Measurements from ENCODE around the gene RREB1. TPM values are rescaled to one million over a fixed set of nuclear protein-coding genes. Genes with fewer than 3 reads are reported as not detected.

Gene RREB1
- total RNA-seq, 6 experiments from 2014 or later = 17.5 to 23.5 (median 20.1) TPM

GRCh38 chr6:7249946-7250643 is 142.3 kb downstream of the RREB1 start:
- H3K9me3 Mint-ChIP-seq = peaks cover under 1% of the 10 kb centered on the region; the same call in 1 of the 2 replicates

DNA sequence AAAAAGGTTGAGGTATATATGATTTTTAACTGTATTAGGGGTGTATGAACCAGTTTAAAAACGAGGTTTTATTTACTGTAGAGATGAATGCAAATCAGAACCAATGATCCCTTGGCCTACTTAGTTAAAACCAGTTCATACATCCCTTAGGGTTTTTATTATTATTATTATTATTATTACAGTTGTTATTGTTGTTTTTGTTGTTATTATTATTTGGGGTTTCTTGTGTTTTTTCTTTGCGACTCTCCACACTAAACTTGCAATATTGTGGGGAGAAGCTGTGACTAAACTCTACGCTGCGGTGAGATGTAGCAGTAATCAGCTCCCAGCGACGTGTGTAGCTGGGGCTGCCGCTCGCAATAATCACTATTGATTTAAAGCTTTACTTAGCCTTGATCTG is 143.1 kb downstream of the RREB1 start:
- Mint-ChIP-seq H3K27ac (peak overlapping the region; percentile 42; the same call in 1 of the 2 replicates), H3K27me3 (ENCODE audit: insufficient read depth) (peaks cover 6% of the 10 kb centered on the region; the same call in 1 of the 2 replicates), H3K4me3 (no peak overlapping the region), H3K4me1 (ENCODE audit: low read depth) (peaks cover 29% of the 10 kb centered on the region), H3K36me3 (ENCODE audit: low read depth) (peaks cover 8% of the 10 kb centered on the region; the same call in 1 of the 2 replicates), H3K9me3 (peaks cover 8% of the 10 kb centered on the region; the same call in 1 of the 2 replicates)
- DNase-seq = no peak
- TF ChIP-seq CTCF (IDR thresholded peaks at IDR 0.05) = no peak

More at GRCh38 chr6:7249946-7250643, 142.3 kb downstream of the RREB1 start:
- no peak for TF ChIP-seq CTCF (IDR thresholded peaks at IDR 0.05)
- H3K27ac Mint-ChIP-seq = peak overlapping the region; percentile 59
- peaks cover 29% of the 10 kb centered on the region for H3K4me1 Mint-ChIP-seq (ENCODE audit: low read depth)
- no peak overlapping the region for H3K4me3 Mint-ChIP-seq
- peak; percentile 67 for DNase-seq
- H3K27me3 Mint-ChIP-seq (ENCODE audit: insufficient read depth) = peaks cover 6% of the 10 kb centered on the region; the same call in 1 of the 2 replicates
- H3K36me3 Mint-ChIP-seq (ENCODE audit: low read depth) = peaks cover 8% of the 10 kb centered on the region; the same call in 1 of the 2 replicates

DNA sequence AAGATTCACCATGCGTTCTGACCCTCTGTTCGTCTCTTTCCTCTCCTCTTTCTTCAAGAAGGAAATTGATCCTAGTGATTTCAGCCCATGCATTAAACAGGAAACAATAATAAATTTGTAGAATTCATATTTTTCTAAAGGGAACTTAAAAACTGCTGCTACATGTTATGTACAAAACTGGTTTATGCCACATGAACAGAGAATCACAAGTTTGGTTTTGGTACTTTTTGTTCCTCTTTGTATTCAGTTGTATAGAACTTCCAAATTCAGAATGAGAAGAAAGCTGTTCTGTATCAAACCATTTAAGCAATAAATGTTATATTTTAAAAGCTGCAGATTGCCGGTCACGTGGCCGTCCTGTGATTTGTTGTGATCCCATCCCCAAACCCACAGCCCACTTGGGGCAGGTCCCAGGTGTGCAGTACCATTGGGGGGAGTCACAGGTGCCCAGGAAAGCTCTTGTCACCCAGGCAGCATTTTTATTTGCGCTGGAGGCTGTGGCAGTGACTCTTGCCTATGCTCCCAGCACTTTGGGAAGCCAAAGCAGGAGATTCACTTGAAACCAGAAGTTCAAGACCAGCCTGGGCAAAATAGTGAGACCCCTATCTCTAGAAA is 144.0 kb downstream of the RREB1 start:
- Mint-ChIP-seq H3K9me3 (peaks cover 17% of the 10 kb centered on the region), H3K27me3 (ENCODE audit: insufficient read depth) (peaks cover 11% of the 10 kb centered on the region), H3K4me1 (ENCODE audit: low read depth) (peaks cover 29% of the 10 kb centered on the region), H3K4me3 (no peak overlapping the region), H3K36me3 (ENCODE audit: low read depth) (peaks cover 8% of the 10 kb centered on the region; the same call in 1 of the 2 replicates), H3K27ac (no peak overlapping the region)
- DNase-seq = no peak
- no peak for TF ChIP-seq CTCF (IDR thresholded peaks at IDR 0.05)

DNA sequence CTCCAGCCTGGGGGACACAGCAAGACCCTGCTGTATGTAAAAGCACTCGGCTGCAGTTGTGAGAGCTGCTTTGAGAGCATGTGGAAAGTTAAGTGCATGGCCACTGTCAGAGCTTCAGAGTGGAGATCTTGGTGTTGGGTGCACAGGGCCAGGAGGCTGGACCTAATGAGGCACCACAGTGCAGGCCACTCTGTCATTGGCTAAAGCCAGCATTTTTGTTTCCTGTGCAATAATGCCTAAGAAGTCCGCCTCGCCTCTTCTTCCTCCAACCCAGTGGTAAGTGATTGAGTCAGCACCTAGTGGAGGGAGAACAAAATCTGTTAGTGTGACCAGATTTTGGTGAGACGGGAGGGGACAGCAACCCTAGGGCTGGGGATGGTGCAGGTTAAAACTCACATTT is 144.6 kb downstream of the RREB1 start:
- Mint-ChIP-seq H3K4me1 (ENCODE audit: low read depth) (peaks cover 29% of the 10 kb centered on the region), H3K27ac (no peak overlapping the region), H3K9me3 (peaks cover 20% of the 10 kb centered on the region), H3K27me3 (ENCODE audit: insufficient read depth) (peaks cover 11% of the 10 kb centered on the region), H3K4me3 (no peak overlapping the region), H3K36me3 (ENCODE audit: low read depth) (peaks cover 8% of the 10 kb centered on the region; the same call in 1 of the 2 replicates)
- DNase-seq = no peak
- TF ChIP-seq CTCF (IDR thresholded peaks at IDR 0.05) = no peak

- no peak overlapping the region for H3K27ac Mint-ChIP-seq
- peaks cover 11% of the 10 kb centered on the region for H3K27me3 Mint-ChIP-seq (ENCODE audit: insufficient read depth)
- H3K4me1 Mint-ChIP-seq (ENCODE audit: low read depth) = peaks cover 10% of the 10 kb centered on the region; the same call in 1 of the 2 replicates
- no peak for TF ChIP-seq CTCF (IDR thresholded peaks at IDR 0.05)
- DNase-seq = no peak
- no peak overlapping the region for H3K4me3 Mint-ChIP-seq
- H3K36me3 Mint-ChIP-seq (ENCODE audit: low read depth) = no peaks in the 10 kb centered on the region
- H3K9me3 Mint-ChIP-seq = peaks cover 20% of the 10 kb centered on the region
Measured at GRCh38 chr6:7254980-7255835, 147.4 kb downstream of the RREB1 start.
